GM12875 (cell line): ENCODE results near the gene MYH14.

Source experiments
- H3K4me3 ChIP-seq: one replicate; pipeline ENCODE4 v1.5.1; 2011; ENCODE audit warnings: low read depth, low read length, control low read depth
- CTCF ChIP-seq: IDR thresholded peaks from 2 replicates; pipeline ENCODE4 v1.5.1; 2011; ENCODE audit warnings: low read depth, mild to moderate bottlenecking, control low read depth, inconsistent platforms, low read length, moderate library complexity, borderline replicate concordance; ENCODE audit not compliant: insufficient read depth

The MYH14 gene

DNA sequence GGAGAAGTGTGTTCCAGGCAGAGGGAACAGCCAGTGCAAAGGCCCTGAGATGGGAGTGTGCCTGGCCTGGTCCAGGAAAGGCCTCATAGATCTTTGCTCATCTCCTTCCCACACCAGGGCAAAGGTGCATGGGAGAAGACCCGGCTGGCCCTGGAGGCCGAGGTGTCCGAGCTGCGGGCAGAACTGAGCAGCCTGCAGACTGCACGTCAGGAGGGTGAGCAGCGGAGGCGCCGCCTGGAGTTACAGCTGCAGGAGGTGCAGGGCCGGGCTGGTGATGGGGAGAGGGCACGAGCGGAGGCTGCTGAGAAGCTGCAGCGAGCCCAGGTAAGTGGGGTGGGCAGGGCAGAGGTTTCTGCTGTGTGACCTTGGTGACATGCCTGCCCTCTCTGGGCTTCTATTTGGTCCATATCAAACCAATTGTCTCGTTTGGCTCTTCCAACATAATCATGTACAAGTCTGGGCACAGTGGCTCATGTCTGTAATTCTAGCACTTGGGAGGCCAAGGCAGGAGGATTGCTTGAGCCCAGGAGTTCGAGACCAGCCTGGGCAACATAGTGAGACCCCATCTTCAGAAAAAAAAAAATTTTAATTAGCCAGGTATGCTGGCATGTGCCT is 74.7 kb downstream of the MYH14 start:
- no peak for TF ChIP-seq CTCF
- H3K4me3 ChIP-seq = no peak overlapping the region

GRCh38 chr19:50280074-50280473 is 76.7 kb downstream of the MYH14 start:
- TF ChIP-seq CTCF = no peak
- no peak overlapping the region for H3K4me3 ChIP-seq

DNA sequence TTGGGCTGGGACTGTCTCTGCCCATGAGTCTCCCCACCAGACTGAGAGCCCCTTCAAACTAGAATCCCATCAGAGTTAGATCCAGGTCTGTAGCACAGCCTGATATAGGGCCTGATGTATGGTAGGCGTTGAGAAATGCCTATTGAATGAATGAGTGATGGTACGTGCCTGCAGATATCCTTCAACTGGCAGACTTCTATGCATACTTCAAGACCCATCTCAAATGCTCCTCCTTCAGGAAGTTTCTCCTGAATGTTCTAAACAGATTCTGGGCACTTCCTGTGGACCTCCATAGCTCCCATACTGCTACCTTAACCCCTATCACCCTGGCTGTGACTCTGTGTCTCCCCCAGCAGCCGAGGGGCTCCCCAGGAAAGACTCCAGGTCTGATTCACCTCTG is 77.6 kb downstream of the MYH14 start:
- no peak for TF ChIP-seq CTCF
- H3K4me3 ChIP-seq = no peak overlapping the region

DNA sequence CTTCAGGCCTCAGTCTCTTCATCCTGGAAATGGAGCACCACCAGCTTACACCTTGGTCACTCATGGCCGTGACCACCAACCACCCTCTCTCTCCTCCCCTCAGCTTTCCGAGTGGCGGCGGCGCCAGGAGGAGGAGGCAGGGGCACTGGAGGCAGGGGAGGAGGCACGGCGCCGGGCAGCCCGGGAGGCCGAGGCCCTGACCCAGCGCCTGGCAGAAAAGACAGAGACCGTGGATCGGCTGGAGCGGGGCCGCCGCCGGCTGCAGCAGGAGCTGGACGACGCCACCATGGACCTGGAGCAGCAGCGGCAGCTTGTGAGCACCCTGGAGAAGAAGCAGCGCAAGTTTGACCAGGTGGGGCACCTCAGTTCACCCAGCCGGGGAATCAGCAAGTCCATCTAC is 78.1 kb downstream of the MYH14 start:
- no peak for TF ChIP-seq CTCF
- no peak overlapping the region for H3K4me3 ChIP-seq

- no peak overlapping the region for H3K4me3 ChIP-seq
- no peak for TF ChIP-seq CTCF
Observed at GRCh38 chr19:50285833-50286232, 82.4 kb downstream of the MYH14 start.

DNA sequence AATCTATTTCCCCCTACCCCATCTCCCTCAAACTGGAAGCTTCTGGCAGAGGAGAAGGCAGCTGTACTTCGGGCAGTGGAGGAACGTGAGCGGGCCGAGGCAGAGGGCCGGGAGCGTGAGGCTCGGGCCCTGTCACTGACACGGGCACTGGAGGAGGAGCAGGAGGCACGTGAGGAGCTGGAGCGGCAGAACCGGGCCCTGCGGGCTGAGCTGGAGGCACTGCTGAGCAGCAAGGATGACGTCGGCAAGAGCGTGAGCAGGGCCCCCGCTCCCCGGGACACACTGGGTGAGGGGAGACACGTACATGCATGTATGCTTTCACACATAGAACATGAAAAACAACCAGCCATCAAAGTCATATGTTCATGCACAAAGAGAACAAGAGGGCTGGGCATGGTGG is 83.0 kb downstream of the MYH14 start:
- no peak for TF ChIP-seq CTCF
- no peak overlapping the region for H3K4me3 ChIP-seq

DNA sequence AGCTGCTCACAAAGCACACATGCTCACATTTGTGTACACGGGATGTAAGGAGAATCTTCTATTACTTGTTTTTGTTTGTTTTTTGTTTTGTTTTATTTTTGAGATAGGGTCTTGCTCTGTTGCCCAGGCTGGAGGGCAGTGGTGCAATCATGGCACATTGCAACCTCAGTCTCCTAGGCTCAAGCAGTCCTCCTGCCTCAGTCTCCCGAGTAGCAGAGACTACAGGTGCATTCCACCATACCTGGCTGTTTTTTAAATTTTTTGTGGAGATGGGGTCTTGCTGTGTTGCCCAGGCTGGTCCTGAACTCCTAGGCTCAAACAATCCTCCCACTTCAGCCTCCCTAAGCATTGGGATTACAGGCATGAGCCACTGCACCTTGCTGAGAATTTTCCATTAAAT is 83.9 kb downstream of the MYH14 start:
- no peak overlapping the region for H3K4me3 ChIP-seq

More for the DNA sequence above, 83.9 kb downstream of the MYH14 start:
- no peak for TF ChIP-seq CTCF
